Measurements from ENCODE around the gene KIF7.
"Not testable (repeated sequence)": the region's sequence is repeated elsewhere in the genome, so short reads cannot be mapped to it uniquely, and the experiment has no call there.

Gene KIF7

GRCh38 chr15:89613031-89613430, 42.2 kb downstream of the KIF7 start:
- no peak for DNase-seq

DNA sequence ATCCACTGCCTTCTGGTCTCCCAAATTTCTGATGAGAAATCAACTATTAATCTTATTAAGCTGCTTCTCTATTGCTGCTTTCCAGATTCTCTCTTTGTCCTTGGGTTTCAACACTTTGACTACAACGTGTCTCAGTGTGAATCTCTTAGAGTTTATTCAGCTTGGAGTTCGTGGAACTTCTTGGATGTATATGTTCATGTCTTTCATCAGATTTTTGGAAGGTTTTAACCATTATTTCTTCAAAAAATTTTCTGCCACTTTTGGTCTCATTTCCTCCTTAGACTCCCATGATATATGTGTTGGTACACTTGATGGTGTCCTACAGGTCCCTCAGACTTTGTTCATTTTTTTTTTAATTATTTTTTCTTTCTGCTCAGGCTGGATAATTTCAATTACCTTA, 44.0 kb downstream of the KIF7 start:
- no peak for DNase-seq

DNA sequence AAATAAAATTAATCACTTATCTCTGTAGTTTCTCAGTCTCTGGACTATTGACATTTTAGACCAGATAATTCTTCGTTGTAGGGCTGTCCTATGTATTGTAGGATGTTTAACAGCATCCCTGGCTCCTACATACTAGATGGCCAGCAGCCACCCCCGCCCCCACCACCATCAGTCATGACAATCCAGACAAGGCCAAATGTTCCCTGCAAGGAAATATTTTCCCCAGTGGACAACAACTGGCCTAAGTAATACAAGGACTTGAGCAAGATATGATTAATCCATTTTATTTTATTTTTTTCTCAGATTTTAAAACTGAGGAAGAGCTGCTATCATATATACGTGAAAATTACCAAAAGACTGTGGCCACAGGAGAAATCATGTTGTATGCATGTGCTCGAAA, 56.2 kb downstream of the KIF7 start:
- DNase-seq: no peak

GRCh38 chr15:89593018-89593417, 62.2 kb downstream of the KIF7 start:
- no peak for DNase-seq

DNA sequence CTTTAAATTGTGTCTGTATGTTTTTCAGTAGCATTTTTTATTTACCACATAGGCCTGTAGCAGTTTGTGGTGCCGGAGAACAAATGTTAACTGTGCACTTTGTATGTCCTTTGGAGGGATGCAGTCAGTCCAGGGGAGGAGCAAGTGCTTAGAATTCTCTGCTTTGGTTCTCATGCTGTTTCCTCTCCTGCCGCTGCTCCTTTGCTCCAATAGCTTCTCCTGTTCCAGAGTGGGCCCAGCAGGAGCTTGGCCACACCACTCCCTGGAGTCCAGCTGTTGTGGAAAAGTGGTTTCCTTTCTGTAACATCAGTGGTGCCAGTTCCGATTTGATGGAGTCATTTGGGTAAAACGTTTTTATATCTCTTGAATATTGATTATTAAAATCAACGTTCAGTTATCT, 63.4 kb downstream of the KIF7 start:
- peak; percentile 27 for DNase-seq

DNA sequence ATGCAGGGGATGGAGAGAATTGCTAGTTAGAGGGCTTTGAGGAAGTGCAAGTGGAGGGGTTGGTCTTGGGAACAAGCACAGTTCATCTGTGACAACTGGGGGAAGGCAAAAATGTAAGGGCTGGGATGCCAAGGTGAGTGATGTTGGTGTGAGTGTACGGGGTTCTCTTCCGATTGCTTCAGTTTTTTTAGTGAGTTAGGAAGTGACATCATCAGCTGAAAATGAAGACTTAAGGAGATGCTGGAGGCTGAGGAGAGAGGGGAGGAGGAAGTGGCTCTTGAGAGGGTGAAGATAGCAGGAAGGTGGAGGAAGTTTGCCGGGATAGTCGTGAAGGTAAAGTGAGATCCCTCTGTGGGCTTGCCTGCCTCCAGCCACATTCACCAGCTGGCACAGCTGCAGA, 67.3 kb downstream of the KIF7 start:
- peak; percentile 45 for DNase-seq

DNA sequence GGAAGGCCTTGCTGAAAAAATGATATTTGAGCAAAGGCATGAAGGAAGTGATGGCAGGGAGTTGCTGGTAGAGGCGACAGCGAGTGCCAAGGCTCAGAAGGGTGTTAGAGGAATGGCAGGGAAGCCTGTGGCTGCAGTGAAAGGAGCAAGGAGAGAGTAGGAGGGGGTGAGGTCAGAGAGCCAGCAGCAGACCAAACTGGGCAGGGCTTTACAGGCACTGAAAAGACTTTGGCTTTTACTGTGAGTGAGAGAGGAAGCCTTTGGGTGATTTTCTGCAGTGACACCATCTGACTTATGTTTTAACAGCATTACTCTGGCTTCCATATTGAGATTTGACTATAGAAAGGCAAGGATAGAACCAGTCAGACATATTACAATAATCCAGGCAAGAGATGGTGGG, 68.6 kb downstream of the KIF7 start:
- no peak for DNase-seq

DNA sequence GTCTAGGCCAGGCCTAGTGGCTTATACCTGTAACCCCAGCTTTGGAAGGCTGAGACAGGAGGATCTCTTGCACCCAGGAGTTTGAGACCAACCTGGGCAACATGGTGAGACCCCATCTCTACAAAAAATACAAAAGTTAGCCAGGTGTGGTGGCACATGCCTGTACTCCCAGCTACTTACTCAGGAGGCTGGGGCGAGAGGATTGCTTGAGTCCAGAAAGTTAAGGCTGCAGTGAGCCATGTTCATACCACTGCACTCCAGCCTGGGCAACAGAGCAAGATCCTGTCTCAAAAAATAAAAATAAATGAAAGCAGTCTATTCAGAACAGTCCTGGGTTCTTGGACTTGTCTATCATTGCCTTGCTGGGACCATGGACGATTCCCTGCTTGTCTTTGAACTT, 74.5 kb downstream of the KIF7 start:
- not testable (repeated sequence) for DNase-seq

DNA sequence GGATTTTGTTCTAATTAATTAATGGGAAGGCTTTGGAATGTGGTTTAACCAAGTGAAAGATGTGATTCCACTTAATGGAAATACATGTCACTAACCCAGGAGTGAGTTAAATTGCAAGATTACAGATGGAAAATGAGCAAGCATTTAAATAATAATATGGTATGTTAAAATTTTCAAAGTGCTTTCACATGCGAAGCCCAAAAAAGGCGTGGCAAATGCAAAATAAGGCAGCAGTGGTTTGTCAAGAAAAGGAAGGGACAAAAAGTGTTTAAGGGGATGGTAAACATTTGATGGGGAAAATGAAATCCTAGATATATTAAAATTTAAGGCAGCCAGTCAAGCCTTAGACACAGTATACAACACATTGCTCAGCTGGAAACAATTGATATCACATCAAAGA, 77.1 kb downstream of the KIF7 start:
- no peak for DNase-seq

All from fibroblast of skin of back (primary cell).